Measurements from ENCODE around the gene ATP8B1. TPM values are rescaled to one million over a fixed set of nuclear protein-coding genes. Genes with fewer than 3 reads are reported as not detected.

ATP8B1 gene
- total RNA-seq, 2 experiments from 2014 or later, result 0.25 TPM; not detected in 1

DNA sequence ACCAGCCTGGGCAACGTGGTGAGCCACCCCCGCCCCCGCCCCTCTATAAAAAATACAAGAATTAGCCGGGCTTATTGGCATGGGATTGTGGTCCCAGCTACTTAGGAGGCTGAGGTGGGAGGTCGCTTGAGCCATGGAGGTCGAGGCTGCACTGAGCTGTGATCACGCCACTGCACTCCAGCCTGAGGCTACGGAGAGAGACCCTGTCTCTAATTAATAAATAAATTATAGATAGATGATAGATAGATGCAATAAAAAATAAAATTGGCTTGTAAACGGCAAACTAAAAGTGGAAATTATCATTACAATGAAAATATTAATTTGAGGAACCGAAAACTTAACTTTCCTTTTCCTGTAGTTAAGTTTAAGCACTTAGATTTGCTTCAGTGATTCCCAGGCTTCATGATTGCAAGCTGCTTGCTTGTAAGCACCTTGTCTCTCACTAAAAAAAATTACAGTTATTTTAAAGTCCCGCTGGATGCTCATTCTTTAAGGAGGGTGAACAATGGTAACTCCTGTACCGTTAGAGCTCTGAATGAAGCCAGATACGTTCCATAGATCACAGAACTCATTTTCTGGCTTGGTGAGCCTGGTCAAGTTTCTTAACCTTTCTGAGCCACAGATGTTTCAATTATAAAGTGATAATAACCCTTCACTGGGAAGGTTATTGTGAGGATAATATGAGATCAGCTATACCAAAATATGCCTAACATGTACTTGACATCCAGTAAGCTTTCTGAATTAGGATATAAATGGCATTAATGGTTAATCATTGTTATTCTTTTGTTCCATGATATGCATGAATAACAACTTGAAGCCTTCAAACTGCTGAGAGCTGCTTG is 172.1 kb downstream of the ATP8B1 start:
- H3K4me3 Mint-ChIP-seq, result peak overlapping the region; percentile 97
- H3K27me3 Mint-ChIP-seq, result no peaks in the 10 kb centered on the region
- no peaks in the 10 kb centered on the region for H3K9me3 Mint-ChIP-seq
- ATAC-seq (ENCODE audit: low read depth), result no peak
- H3K4me1 Mint-ChIP-seq, result peaks cover 16% of the 10 kb centered on the region
- POLR2A ChIA-PET, result interaction anchor here (0.9 to 2.0 kb wide), 3 partner anchors 9 to 50 kb away, joined by 3 to 11 read pairs (median 5); partner anchors contain the start of gene NARS1
- DNase-seq, result no peak
- H3K36me3 Mint-ChIP-seq, result peaks cover 4% of the 10 kb centered on the region
- H3K27ac Mint-ChIP-seq, result peak overlapping the region; percentile 97

DNA sequence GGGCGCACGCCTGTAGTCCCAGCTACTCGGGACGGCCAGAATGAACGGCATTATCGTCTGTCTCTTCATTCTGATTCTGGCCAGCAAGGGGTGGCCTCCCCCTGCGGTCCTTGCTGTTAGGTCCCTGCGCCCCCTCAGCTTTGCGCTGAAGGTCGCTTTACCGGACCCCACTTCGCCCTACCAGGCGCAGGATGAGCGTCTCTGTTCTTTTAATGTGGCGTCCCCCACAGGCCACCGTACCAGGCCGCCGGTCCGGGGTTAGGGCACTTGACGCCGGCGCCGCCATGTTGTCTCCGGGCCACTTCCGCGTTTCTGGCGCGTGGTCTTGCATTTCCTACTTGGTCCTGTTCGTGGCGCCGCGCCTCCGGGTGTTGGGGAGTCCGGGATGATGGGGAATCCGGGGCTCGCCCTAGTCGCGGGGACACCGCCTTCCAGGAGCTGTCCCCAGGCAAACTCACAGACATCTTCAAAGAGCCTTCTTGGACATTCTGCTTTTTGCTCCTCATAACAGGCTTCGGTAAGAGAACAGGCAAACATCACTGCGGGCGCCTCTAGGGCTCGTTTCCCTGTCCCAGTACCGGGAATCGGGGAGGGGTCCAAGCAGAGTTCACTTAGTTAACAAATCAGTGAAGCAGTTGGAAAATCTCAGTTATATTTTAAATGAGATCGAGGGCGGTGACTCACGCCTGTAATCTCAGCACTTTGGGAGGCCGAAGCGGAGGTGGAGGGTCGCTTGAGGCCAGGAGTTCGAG is 172.9 kb downstream of the ATP8B1 start:
- POLR2A ChIA-PET, result interaction anchor here (0.9 to 2.0 kb wide), 4 partner anchors 8 to 202 kb away, joined by 3 to 11 read pairs (median 4); partner anchors contain the start of gene NARS1
- DNase-seq (peak; percentile 93), ATAC-seq (ENCODE audit: low read depth) (peak; percentile 96)
- Mint-ChIP-seq H3K27me3 (no peaks in the 10 kb centered on the region), H3K9me3 (no peaks in the 10 kb centered on the region), H3K36me3 (peaks cover 4% of the 10 kb centered on the region), H3K27ac (peak overlapping the region; percentile 97), H3K4me3 (peak overlapping the region; percentile 97), H3K4me1 (peaks cover 16% of the 10 kb centered on the region)

DNA sequence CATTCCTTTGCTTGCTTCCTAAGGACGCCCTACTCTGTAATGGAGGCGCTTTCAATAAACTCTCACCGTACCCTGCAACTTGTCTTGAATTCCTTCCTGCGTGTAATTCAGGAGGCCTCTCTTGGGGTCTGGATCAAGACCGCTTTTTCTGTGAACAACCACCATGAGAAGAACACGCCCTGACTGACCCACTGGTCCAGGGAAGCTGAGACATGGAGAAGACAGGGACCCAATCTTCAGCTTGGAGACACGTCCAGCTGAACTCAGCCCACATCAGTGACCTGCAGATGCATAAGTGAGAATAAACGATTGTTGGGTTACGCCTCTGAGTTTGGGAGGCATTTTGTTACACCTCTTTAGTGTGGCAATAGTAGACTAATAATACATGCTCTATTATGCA is 173.7 kb downstream of the ATP8B1 start:
- POLR2A ChIA-PET, result interaction anchor here (1.2 to 2.0 kb wide), 2 partner anchors 8 to 203 kb away, joined by 3 to 11 read pairs; partner anchors contain the start of gene NARS1
- Mint-ChIP-seq H3K36me3 (peaks cover 4% of the 10 kb centered on the region), H3K9me3 (no peaks in the 10 kb centered on the region), H3K4me1 (peaks cover 16% of the 10 kb centered on the region), H3K27ac (peak overlapping the region; percentile 97), H3K27me3 (no peaks in the 10 kb centered on the region), H3K4me3 (peak overlapping the region; percentile 97)
- no peak for ATAC-seq (ENCODE audit: low read depth)
- no peak for DNase-seq

DNA sequence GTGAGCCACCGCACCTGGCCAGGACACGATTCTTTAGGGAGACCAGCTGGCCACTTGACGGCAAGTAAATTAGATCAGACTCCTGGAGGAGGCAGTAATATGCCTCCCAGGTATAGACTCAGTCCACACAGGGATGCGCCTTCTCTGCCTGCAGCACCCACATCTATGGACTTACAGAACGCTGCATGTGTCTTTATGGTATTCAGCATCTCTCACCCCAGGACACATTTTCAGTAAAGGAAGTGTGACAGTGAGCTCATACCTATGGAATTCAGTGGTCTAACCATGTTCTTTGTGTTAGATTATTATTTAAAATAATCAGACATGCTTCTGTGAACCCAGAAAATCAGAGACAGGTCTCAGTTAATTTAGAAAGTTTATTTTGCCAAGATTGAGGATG is 175.6 kb downstream of the ATP8B1 start:
- no peak for DNase-seq
- Mint-ChIP-seq H3K4me1 (peaks cover 17% of the 10 kb centered on the region), H3K36me3 (peaks cover 4% of the 10 kb centered on the region), H3K27me3 (no peaks in the 10 kb centered on the region), H3K27ac (no peak overlapping the region), H3K9me3 (no peaks in the 10 kb centered on the region), H3K4me3 (no peak overlapping the region)
- ATAC-seq (ENCODE audit: low read depth), result no peak
- POLR2A ChIA-PET, result no interaction called here

DNA sequence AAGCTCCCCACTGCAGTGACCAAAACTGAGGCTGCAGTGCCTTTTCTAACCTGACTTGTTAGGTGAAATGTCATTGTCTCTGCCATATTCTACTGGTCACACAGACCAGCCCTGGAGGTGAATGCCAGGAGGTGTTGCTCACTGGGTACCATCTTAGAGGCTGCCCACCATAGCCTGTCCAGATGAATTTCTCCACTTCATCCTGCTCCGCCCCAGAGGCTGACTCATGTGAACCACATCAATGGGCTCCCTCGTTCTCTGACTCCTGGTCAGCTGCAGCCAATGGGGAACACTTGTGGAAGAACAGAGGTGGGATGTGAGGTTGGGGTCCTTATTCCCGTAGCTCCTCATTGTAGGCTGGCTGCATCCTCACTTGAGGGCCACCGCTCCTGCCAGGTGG is 178.1 kb downstream of the ATP8B1 start:
- Mint-ChIP-seq H3K27ac (no peak overlapping the region), H3K4me1 (peaks cover 15% of the 10 kb centered on the region), H3K9me3 (no peaks in the 10 kb centered on the region), H3K27me3 (no peaks in the 10 kb centered on the region), H3K36me3 (peaks cover 2% of the 10 kb centered on the region), H3K4me3 (no peak overlapping the region)
- ATAC-seq (ENCODE audit: low read depth) (no peak), DNase-seq (no peak)
- POLR2A ChIA-PET, result interaction anchor here (1.5 kb wide), 1 partner anchor 39 kb away, joined by 3 read pairs; the partner anchor contains the start of gene FECH

DNA sequence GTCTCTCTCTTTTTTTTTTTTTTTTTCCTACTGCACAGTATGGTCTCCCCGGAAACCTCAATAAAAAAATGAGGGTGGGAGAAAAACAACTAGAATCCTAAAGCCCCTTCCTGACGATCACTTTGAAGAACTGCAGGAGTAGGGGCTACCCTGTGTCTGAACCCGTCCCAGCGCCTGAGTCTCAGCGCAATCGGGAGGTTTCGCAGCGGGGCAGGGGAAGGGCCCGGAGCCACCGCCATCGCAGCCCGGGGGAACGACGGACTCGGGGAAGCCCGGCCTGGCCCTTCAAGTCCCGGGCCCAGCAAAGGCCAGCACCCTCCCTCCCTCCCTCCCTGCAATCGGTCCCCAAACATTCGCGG is 181.9 kb downstream of the ATP8B1 start:
- POLR2A ChIA-PET, result interaction anchor here (0.5 to 2.1 kb wide), 14 partner anchors 9 to 1050 kb away, joined by 3 to 11 read pairs (median 6); partner anchors contain the start of genes FECH and MALT1
- no peaks in the 10 kb centered on the region for H3K9me3 Mint-ChIP-seq
- peaks cover 17% of the 10 kb centered on the region for H3K36me3 Mint-ChIP-seq
- DNase-seq (no peak), ATAC-seq (ENCODE audit: low read depth) (peak; percentile 17)
- no peaks in the 10 kb centered on the region for H3K27me3 Mint-ChIP-seq
- peak overlapping the region; percentile 100 for H3K27ac Mint-ChIP-seq
- peak overlapping the region; percentile 100 for H3K4me3 Mint-ChIP-seq
- H3K4me1 Mint-ChIP-seq, result peaks cover 19% of the 10 kb centered on the region

DNA sequence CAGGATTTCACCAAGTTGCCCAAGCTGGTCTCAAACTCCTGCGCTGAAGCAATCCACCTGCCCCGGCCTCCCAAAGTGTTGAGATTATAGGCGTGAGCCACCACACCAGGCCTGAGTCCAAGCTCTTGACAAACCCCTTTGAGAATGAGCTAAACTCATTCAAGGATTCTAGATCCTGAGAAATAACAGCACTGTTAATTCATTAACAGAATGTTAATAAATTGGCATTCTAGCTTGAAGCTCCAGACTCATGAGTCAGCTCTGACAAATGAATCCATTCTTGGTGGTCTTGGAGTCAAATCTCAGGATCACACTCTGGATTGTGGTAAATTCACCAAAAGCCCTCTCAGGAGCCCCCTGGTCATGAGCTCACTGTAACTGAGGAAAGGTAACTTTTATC is 183.2 kb downstream of the ATP8B1 start:
- Mint-ChIP-seq H3K27me3 (no peaks in the 10 kb centered on the region), H3K9me3 (no peaks in the 10 kb centered on the region), H3K4me1 (peaks cover 22% of the 10 kb centered on the region), H3K36me3 (peaks cover 20% of the 10 kb centered on the region), H3K27ac (peak overlapping the region; percentile 100), H3K4me3 (peak overlapping the region; percentile 100)
- ATAC-seq (ENCODE audit: low read depth) (no peak), DNase-seq (no peak)
- POLR2A ChIA-PET, result interaction anchor here (0.6 to 1.1 kb wide), 4 partner anchors 13 to 1532 kb away, joined by 3 to 6 read pairs (median 4); no protein-coding TSS in a partner anchor

DNA sequence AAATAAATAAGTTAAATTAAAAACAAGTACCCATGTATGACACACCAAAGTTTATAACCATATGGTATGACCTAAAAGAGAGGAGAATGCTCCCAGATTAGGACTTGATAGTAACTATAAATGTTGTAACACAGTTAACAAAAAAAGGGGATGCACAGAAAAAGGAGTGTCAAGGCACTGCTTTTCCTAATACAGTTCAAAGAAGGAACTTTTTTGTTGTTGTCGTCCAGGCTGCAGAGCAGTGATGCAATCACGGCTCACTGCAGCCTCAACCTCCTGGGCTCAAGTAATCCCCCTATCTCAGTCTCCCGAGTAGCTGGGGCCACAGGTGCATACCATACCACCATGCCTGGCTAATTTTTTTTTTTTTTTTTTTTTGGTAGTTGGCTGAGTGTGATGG is 184.2 kb downstream of the ATP8B1 start:
- no peak overlapping the region for H3K27ac Mint-ChIP-seq
- no peaks in the 10 kb centered on the region for H3K9me3 Mint-ChIP-seq
- POLR2A ChIA-PET, result interaction anchor here (0.7 to 0.9 kb wide), 2 partner anchors 1474 to 1533 kb away, joined by 3 to 4 read pairs; no protein-coding TSS in a partner anchor
- peaks cover 22% of the 10 kb centered on the region for H3K4me1 Mint-ChIP-seq
- no peak for DNase-seq
- H3K36me3 Mint-ChIP-seq, result peaks cover 23% of the 10 kb centered on the region
- H3K27me3 Mint-ChIP-seq, result no peaks in the 10 kb centered on the region
- no peak for ATAC-seq (ENCODE audit: low read depth)
- no peak overlapping the region for H3K4me3 Mint-ChIP-seq

DNA sequence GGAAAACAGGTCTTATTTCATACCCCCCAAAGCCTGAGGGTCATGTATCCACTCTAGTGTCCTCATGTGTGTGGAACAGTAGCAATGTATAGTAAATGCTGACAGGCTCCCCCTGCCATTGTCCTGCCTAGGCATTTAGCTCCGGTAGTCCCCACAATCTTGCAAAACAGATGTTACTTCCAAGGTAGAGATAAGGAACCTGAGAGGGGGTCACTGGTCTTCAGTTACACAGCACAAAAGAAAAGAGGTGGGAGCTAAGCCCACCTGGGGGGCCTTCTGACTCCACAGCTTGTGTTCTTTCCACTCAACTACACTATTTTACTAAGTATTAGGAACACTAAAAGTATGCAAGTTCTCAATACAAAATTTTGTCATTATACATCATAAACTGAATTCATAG is 199.2 kb downstream of the ATP8B1 start:
- Mint-ChIP-seq H3K27me3 (no peaks in the 10 kb centered on the region), H3K27ac (no peak overlapping the region), H3K4me1 (peaks cover 1% of the 10 kb centered on the region), H3K9me3 (no peaks in the 10 kb centered on the region), H3K36me3 (peaks cover 28% of the 10 kb centered on the region), H3K4me3 (no peak overlapping the region)
- DNase-seq, result no peak
- no peak for ATAC-seq (ENCODE audit: low read depth)
- POLR2A ChIA-PET, result no interaction called here

Other genes with a start within 250 kb of the ATP8B1 start
- gene FECH, start 216.6 kb downstream of the ATP8B1 start, total RNA-seq, result 10 to 100 TPM; 23.2 to 23.6 TPM
- gene NARS1, start 181.5 kb downstream of the ATP8B1 start, total RNA-seq, result 10 to 100 TPM; 86.3 to 96.1 TPM
- gene NEDD4L, start 240.9 kb upstream of the ATP8B1 start, total RNA-seq, result 1 to 10 TPM; 4.4 to 7.4 TPM

Measured in activated naive CD8-positive, alpha-beta T cell treated with anti-CD3 and anti-CD28 coated beads, Interleukin-2, amount 10 ng/mL, durations not matched to agents 7 days and 5 days (primary cell).